ENCODE results near the gene C1orf198. TPM values are rescaled to one million over a fixed set of nuclear protein-coding genes. Genes with fewer than 3 reads are reported as not detected.

Gene C1orf198
- total and polyA plus RNA-seq, 2 of the 4 experiments (the other 2 are of a cell fraction): 67.4 to 76.2 TPM

GRCh38 chr1:230790026-230790425, 78.3 kb downstream of the C1orf198 start:
- Histone ChIP-seq H4K8ac (ENCODE audit: low read depth in 2 of 2, low read length in 2 of 2) (no peak overlapping the region), H3K27ac (ENCODE audit: insufficient read depth, low read length) (no peak overlapping the region), H4K20me1 (ENCODE audit: insufficient read depth, low read length) (no peaks in the 10 kb centered on the region; the same call in 1 of the 2 replicates), H3K4ac (ENCODE audit: low read depth, low read length) (no peak overlapping the region), H3K9ac (ENCODE audit: low read depth, low read length) (no peak overlapping the region), H3K4me1 (ENCODE audit: control insufficient read depth, insufficient read depth, low read length) (no peaks in the 10 kb centered on the region), H3K27me3 (ENCODE audit: control insufficient read depth, insufficient read depth, low read length) (no peaks in the 10 kb centered on the region; the same call in none of the 2 replicates), H2AFZ (replicated peaks; ENCODE audit: low read length, poor library complexity) (no peak overlapping the region), H3K36me3 (ENCODE audit: control insufficient read depth, insufficient read depth, low read length) (no peaks in the 10 kb centered on the region), H4K91ac (ENCODE audit: insufficient read depth, low read depth, low read length) (no peak overlapping the region), H3K4me2 (ENCODE audit: low read depth, low read length) (no peak overlapping the region), H4K5ac (ENCODE audit: low read depth, low read length) (no peak overlapping the region), H3K14ac (replicated peaks; ENCODE audit: low read depth, low read length) (no peak overlapping the region), H2BK15ac (ENCODE audit: low read depth, low read length) (no peak overlapping the region), H3K9me3 (ENCODE audit: control insufficient read depth, insufficient read depth, low read length) (no peaks in the 10 kb centered on the region), H2BK5ac (ENCODE audit: low read depth, low read length, poor library complexity, severe bottlenecking) (no peak overlapping the region), H3K4me3 (ENCODE audit: insufficient read depth, low read depth, low read length) (no peak overlapping the region), H3K9me1 (ENCODE audit: insufficient read depth, low read length) (no peaks in the 10 kb centered on the region), H3K18ac (ENCODE audit: low read depth, low read length) (no peak overlapping the region), H2AK5ac (ENCODE audit: low read depth, low read length) (no peak overlapping the region), H2BK120ac (ENCODE audit: low read depth, low read length) (no peak overlapping the region), H2AK9ac (replicated peaks; ENCODE audit: low read depth, low read length, poor library complexity) (no peak overlapping the region), H3K23ac (ENCODE audit: low read depth, low read length) (no peak overlapping the region), H3K79me1 (ENCODE audit: low read depth in 1 of 2, low read length in 2 of 2) (no peaks in the 10 kb centered on the region), H3K56ac (ENCODE audit: extremely low read depth, insufficient read depth, low read length) (no peak overlapping the region), H2BK20ac (ENCODE audit: low read depth, low read length) (no peak overlapping the region)
- no peak for TF ChIP-seq POLR2A (IDR thresholded peaks at IDR 0.05; ENCODE audit: low read depth, low read length)
- ChIA-PET POLR2A (ENCODE audit: unreplicated experiment) (no interaction called here), CTCF (interaction anchor here (0.8 kb wide), 1 partner anchor 128 kb away, joined by 3 read pairs; no protein-coding TSS in a partner anchor)
- dilution Hi-C loops (cut with HindIII; ENCODE audit: low sequenced_read_pairs, unreplicated experiment): no loop called here
- WGBS, 2 experiments (ENCODE audit: extremely low coverage in 2 of 2, insufficient read length in 1 of 2): no CpG with 5 or more reads among the region's 5 CpGs
- DNase-seq (no peak), ATAC-seq (ENCODE audit: low read depth) (no peak)
- in situ Hi-C loops (cut with MboI; ENCODE audit: low sequenced_read_pairs): no loop called here
- intact Hi-C loops (cut with micrococcal nuclease): loop anchor here (5.0 kb wide), 1 partner anchor 148 kb away; the partner anchor contains the start of gene COG2
- BruUV-seq (replicated peaks): no TSS peak

All from IMR-90 (cell line).